HG02763 (cell line): ENCODE measurements around the gene GPR157.

Experiments
- ATAC-seq: cut with Tn5 transposase; IDR thresholded peaks from one replicate; pipeline ENCODE4 v1.9.1; 2021; ENCODE audit warnings: mild to moderate bottlenecking, moderate library complexity; ENCODE audit not compliant: unreplicated experiment

The GPR157 gene

GRCh38 chr1:9066945-9067807, 61.7 kb downstream of the GPR157 start:
- ATAC-seq, result no peak

GRCh38 chr1:9065213-9065751, 63.6 kb downstream of the GPR157 start:
- ATAC-seq, result no peak

GRCh38 chr1:9062846-9063245, 66.1 kb downstream of the GPR157 start:
- ATAC-seq, result no peak

GRCh38 chr1:9062021-9062471, 66.9 kb downstream of the GPR157 start:
- no peak for ATAC-seq

- ATAC-seq, result no peak
These were observed 67.5 kb downstream of the GPR157 start for GRCh38 chr1:9061252-9061960.

- ATAC-seq, result no peak
These were observed 68.8 kb downstream of the GPR157 start for GRCh38 chr1:9059891-9060744.

GRCh38 chr1:9058465-9058864, 70.4 kb downstream of the GPR157 start:
- no peak for ATAC-seq

- ATAC-seq, result no peak
These were observed 71.1 kb downstream of the GPR157 start for GRCh38 chr1:9057851-9058250.

- ATAC-seq, result no peak
These were observed 76.4 kb downstream of the GPR157 start for GRCh38 chr1:9052272-9053049.

- ATAC-seq, result no peak
These were observed 77.5 kb downstream of the GPR157 start for GRCh38 chr1:9051379-9051778.

GRCh38 chr1:9050803-9051202, 78.1 kb downstream of the GPR157 start:
- no peak for ATAC-seq
